22Rv1 (cell line): Measurements from ENCODE around the gene DGUOK.
"Not testable (repeated sequence)": the region's sequence is repeated elsewhere in the genome, so short reads cannot be mapped to it uniquely, and the experiment has no call there.

Experiments
- H3K27ac ChIP-seq: fragments of 450-650 bp; 2 replicates; pipeline ENCODE4 v1.5.1; 2017
- ZFX ChIP-seq: fragments of 450-650 bp; IDR thresholded peaks from 2 replicates; pipeline ENCODE4 v1.6.1; 2017; ENCODE audit warnings: antibody characterized with exemption, borderline replicate concordance
- TF ChIP-seq, protein P1 (sequence below): fragments of 450-650 bp; IDR thresholded peaks from 2 replicates; pipeline ENCODE4 v1.5.1; 2017; ENCODE audit warnings: mild to moderate bottlenecking

DGUOK gene

DNA sequence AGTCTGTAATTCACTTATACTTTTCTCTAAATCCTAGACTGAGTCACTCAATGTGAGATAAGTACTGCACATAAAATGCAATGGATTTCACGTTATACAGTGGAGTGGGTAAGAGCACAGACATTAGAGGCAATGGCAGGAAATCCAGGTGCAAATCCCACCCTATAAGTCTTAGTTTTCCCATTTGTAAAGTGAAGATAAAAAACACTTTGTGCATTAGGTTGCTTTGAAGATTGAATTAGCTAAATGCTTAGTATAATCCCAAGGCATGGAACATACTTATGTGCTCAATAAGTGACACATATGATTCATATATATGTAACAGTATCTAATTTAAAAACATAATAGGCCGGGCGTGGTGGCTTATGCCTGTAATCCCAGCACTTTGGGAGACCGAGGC, 23.4 kb upstream of the DGUOK start:
- no peak overlapping the region for H3K27ac ChIP-seq
- TF ChIP-seq ZFX: no peak
- TF ChIP-seq, protein P1, sequence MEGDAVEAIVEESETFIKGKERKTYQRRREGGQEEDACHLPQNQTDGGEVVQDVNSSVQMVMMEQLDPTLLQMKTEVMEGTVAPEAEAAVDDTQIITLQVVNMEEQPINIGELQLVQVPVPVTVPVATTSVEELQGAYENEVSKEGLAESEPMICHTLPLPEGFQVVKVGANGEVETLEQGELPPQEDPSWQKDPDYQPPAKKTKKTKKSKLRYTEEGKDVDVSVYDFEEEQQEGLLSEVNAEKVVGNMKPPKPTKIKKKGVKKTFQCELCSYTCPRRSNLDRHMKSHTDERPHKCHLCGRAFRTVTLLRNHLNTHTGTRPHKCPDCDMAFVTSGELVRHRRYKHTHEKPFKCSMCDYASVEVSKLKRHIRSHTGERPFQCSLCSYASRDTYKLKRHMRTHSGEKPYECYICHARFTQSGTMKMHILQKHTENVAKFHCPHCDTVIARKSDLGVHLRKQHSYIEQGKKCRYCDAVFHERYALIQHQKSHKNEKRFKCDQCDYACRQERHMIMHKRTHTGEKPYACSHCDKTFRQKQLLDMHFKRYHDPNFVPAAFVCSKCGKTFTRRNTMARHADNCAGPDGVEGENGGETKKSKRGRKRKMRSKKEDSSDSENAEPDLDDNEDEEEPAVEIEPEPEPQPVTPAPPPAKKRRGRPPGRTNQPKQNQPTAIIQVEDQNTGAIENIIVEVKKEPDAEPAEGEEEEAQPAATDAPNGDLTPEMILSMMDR: no peak

DNA sequence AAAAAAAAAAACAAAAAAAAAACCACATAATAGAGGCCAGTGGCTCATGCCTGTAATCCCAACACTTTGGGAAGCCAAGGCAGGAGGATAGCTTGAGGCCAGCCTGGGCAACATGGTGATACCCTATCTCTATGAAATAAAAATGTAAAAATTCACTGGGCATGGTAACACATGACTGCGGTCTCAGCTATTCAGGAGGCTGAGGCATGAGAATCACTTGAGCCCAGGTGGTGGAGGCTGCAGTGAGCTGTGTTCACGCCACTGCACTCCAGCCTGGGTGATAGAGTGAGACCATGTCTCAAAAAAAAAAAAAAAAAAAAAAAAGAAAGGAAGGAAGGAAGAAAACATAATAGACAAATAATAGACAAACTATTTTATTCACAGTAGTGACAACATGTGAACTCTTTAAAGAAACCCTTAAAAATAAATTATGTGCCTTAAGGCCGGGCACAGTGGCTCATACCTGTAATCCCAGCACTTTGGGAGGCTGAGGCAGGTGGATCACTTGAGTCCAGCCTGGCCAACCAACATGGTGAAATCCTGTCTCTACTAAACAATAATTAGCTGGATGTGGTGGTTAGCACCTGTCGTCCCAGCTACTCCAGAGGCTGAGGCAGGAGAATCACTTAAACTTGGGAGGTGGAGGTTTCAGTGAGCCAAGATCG, 22.6 kb upstream of the DGUOK start:
- not testable (repeated sequence) for H3K27ac ChIP-seq

- H3K27ac ChIP-seq: no peak overlapping the region
- TF ChIP-seq, protein P1: no peak
- TF ChIP-seq ZFX: no peak
Measured at GRCh38 chr2:73904952-73905351, 21.7 kb upstream of the DGUOK start.

DNA sequence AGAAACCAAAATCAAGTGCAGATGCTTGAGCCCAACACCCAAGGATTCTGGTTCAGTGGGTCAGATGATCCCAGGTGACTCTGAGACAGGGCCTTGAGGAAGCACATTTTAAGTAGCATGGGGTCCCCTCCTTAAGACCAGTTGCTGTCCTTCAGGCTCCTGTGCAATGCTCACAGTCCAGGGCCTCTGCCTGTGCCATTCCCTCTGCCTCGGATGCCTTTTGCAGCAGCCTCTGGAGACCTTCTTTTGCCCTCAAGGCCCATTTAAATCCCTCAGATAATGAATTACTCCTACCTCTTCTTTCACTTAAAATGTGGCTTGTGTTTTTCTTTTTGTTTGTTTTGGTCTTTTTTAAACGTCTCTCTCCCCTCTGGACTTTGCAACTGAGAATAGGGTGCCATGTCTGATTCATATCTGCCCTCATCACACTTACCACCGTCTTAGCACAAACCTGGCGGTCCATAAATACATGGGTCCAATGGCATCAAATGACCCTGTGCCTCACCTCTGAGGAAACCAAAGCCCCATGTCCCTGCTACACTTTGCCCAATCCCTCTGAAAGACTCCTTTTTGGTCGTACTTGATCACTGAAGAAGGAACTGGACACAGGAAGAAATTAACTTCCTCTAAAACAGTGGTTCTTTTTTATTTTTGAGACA, 19.7 kb upstream of the DGUOK start:
- no peak overlapping the region for H3K27ac ChIP-seq
- TF ChIP-seq ZFX: no peak
- TF ChIP-seq, protein P1: no peak

DNA sequence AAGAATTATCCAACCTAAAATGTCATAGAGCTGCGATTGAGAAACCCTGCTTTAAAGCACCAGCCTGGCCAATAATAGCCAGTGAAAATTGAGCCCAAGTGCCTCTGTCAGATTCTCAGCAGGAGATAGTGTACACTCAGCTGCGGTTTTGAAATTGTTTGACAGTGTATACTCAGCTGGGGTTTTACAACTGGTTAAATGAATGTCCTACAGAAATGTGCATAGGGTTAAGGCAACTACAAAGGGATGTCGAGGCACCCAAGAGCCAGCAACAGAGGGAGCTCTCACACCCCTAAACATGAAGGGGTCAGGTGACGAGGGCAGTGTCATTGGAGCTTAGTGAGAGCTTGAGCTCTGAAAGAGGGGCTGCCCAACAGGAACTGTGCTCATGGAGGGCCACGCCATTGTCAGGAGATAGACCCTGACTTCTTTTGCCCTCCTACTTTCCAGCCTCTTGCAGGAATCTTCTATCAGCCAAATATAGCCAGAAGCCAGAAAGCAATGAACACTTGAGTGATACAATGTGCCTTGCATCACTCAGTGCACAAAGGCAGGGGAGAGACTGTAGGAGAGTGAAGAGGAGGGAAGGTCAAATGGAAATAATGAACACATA, 18.7 kb upstream of the DGUOK start:
- no peak for TF ChIP-seq ZFX
- TF ChIP-seq, protein P1: no peak
- no peak overlapping the region for H3K27ac ChIP-seq

DNA sequence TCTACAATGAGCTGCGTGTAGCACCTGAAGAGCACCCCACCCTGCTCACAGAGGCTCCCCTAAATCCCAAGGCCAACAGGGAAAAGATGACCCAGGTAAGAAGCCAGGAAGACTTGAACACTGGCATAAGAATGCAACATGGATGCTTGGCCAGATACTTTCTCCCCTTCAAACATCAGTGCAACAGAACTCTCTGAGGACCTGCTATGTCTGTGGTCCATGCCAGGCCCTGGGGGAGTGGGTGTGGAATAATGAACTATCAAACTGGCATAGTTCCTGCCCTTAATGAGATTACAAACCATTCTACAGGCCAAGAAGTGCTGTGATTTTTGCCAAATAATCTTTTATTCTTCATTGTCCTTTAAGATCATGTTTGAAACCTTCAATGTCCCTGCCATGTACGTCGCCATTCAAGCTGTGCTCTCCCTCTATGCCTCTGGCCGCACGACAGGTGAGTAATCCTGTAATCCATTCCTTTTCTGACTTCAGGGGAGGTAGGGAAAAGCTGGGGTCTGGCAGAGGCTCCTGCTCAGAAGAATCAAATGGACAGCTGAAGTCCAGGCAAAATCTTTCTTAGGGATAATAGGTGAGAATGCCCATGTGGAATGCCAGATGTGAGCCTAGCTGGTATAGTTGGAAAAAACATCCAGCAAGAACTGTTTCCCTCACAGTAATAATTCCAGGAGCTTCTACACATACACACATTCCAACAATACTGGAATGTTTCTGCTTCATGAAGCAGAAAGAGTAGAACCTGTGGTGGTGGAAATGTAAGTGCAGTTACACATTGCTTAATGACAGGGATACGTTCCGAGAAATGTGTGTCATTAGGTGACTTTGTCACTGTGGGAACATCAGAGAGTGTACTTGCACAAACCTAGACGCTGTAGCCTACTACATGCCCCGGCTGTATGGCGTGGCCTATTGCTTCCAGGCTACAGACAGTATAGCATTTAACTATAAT, 17.7 kb upstream of the DGUOK start:
- no peak overlapping the region for H3K27ac ChIP-seq
- TF ChIP-seq, protein P1: no peak
- no peak for TF ChIP-seq ZFX

GRCh38 chr2:73910873-73911547, 15.7 kb upstream of the DGUOK start:
- TF ChIP-seq, protein P1: no peak
- TF ChIP-seq ZFX: no peak
- H3K27ac ChIP-seq: no peak overlapping the region
